Activated naive CD4-positive, alpha-beta T cell (primary cell): ENCODE data around the gene CTNNBL1.
"Not testable (repeated sequence)": the region's sequence is repeated elsewhere in the genome, so short reads cannot be mapped to it uniquely, and the experiment has no call there.

Source experiments
- DNase-seq, 4 experiments: peaks; one replicate each; lab custom pipeline; 2025; lab: John Stamatoyannopoulos, UW

Gene CTNNBL1

GRCh38 chr20:37856034-37856433 is 162.2 kb downstream of the CTNNBL1 start:
- not testable (repeated sequence) for DNase-seq

- DNase-seq, result no peak
These were observed 163.3 kb downstream of the CTNNBL1 start for GRCh38 chr20:37856932-37857660.

- DNase-seq, result no peak
These were observed 165.8 kb downstream of the CTNNBL1 start for GRCh38 chr20:37859406-37860171.

- DNase-seq, result no peak
These were observed 169.5 kb downstream of the CTNNBL1 start for GRCh38 chr20:37863289-37863688.

GRCh38 chr20:37864298-37864697 is 170.5 kb downstream of the CTNNBL1 start:
- no peak for DNase-seq

GRCh38 chr20:37866051-37866450 is 172.2 kb downstream of the CTNNBL1 start:
- no peak for DNase-seq

- no peak for DNase-seq
These were observed 173.7 kb downstream of the CTNNBL1 start for GRCh38 chr20:37867289-37868195.

GRCh38 chr20:37868851-37869333 is 175.1 kb downstream of the CTNNBL1 start:
- DNase-seq, result no peak

GRCh38 chr20:37869334-37869861 is 175.6 kb downstream of the CTNNBL1 start:
- no peak for DNase-seq

- no peak for DNase-seq
These were observed 176.5 kb downstream of the CTNNBL1 start for GRCh38 chr20:37870294-37870693.

- no peak for DNase-seq
These were observed 177.9 kb downstream of the CTNNBL1 start for GRCh38 chr20:37871751-37872150.

- DNase-seq, result no peak
These were observed 178.3 kb downstream of the CTNNBL1 start for GRCh38 chr20:37872161-37872560.

GRCh38 chr20:37873884-37874283 is 180.1 kb downstream of the CTNNBL1 start:
- no peak for DNase-seq

- no peak for DNase-seq
These were observed 181.8 kb downstream of the CTNNBL1 start for GRCh38 chr20:37875460-37876175.

- DNase-seq, result no peak
These were observed 183.0 kb downstream of the CTNNBL1 start for GRCh38 chr20:37876863-37877262.

GRCh38 chr20:37877832-37878772 is 184.3 kb downstream of the CTNNBL1 start:
- no peak for DNase-seq

- DNase-seq, result no peak
These were observed 185.2 kb downstream of the CTNNBL1 start for GRCh38 chr20:37878835-37879599.

- DNase-seq, result no peak
These were observed 186.0 kb downstream of the CTNNBL1 start for GRCh38 chr20:37879843-37880242.
